Upper lobe of left lung (tissue), 4 donors: Measurements from ENCODE around the gene LRRC26.

Experiments used
- CTCF ChIP-seq, 6 experiments: fragments of 450-650 bp in 4 of 6; fragments of 200-600 bp in 2 of 6; sonication (generic) in 2 of 6; IDR thresholded peaks; one replicate each; pipeline ENCODE4 v1.5.1; 2016 to 2019; ENCODE audit warnings: antibody characterized with exemption in 6 of 6
- POLR2A ChIP-seq, 4 donors: fragments of 450-650 bp; IDR thresholded peaks; one replicate each; pipeline ENCODE4 v1.5.1; 2016 to 2017; ENCODE audit warnings: antibody characterized with exemption in 4 of 4, mild to moderate bottlenecking in 2 of 4
- POLR2AphosphoS5 ChIP-seq, 2 donors: sonication (generic); formaldehyde crosslinking; IDR thresholded peaks; one replicate each; pipeline ENCODE4 v1.5.1; 2017; ENCODE audit warnings: antibody characterized with exemption in 2 of 2

- TF ChIP-seq CTCF (IDR thresholded peaks at IDR 0.05): no peak
- no peak for TF ChIP-seq POLR2A (IDR thresholded peaks at IDR 0.05)
- TF ChIP-seq POLR2AphosphoS5 (IDR thresholded peaks at IDR 0.05): no peak
These were observed 25.8 kb upstream of the LRRC26 start for GRCh38 chr9:137195525-137196220.
